Measurements from ENCODE around the gene CIBAR2.

CIBAR2 gene

DNA sequence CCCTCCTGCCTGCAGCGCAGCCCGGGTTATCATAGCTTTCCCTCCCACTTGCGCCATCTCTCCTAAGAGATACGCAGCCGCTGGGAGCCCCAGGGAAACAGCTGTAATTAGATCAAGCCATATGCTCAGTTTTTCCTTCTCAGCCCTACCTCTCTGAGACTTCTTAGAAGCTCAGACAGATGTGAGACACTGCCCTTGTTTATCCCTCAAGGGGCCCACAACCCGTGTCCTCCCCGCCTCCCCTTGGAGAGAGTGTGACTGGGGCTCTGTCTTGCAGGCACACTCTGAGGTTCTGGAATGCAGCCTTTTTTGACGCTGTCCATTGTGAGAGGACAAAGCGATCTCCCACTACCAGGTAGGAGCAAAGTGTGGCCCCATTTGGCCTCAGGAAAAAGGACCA, 31.2 kb downstream of the CIBAR2 start:
- TF ChIP-seq, protein P1, sequence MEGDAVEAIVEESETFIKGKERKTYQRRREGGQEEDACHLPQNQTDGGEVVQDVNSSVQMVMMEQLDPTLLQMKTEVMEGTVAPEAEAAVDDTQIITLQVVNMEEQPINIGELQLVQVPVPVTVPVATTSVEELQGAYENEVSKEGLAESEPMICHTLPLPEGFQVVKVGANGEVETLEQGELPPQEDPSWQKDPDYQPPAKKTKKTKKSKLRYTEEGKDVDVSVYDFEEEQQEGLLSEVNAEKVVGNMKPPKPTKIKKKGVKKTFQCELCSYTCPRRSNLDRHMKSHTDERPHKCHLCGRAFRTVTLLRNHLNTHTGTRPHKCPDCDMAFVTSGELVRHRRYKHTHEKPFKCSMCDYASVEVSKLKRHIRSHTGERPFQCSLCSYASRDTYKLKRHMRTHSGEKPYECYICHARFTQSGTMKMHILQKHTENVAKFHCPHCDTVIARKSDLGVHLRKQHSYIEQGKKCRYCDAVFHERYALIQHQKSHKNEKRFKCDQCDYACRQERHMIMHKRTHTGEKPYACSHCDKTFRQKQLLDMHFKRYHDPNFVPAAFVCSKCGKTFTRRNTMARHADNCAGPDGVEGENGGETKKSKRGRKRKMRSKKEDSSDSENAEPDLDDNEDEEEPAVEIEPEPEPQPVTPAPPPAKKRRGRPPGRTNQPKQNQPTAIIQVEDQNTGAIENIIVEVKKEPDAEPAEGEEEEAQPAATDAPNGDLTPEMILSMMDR (IDR thresholded peaks at IDR 0.05; ENCODE audit: low read depth, low read length), result no peak
- no peak for DNase-seq (ENCODE audit: extremely low read depth, low read depth)

DNA sequence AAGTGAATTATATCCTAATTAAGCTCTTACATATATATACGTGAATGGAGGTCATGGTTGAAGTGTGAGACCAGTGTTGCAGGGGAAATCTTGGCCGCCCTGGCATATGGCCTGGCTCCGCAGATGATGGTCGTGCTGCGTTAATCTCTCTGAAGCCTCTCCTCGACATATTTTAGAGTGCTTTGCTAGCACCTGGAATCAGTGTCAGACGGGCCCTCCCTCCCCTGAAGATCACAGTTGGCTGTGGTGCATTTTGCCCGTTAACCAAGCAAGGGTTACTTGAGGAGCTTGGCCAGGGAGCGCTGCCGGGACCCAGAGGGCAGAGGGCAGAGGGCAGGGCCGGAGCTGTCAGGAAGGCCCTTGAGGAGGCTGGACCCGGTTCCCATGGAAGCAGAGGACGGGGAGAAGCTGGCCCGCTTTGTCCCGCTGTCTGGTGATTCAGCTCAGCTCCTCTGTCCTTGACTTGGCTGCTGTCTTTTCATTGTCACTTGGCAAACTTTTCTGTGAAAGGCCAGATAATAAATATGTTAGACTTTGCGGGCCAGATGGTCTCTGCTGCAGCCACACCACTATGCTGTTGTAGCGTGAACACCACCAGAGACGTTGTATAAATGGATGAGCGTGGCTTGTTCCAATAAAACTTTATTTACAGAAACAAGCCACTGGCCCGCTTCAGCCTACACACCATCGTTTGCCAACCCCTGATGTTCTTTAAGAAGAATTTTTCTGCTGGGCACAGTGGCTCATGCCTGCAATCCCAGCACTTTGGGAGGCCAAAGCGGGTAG, 32.3 kb downstream of the CIBAR2 start:
- TF ChIP-seq, protein P1 (IDR thresholded peaks at IDR 0.05; ENCODE audit: low read depth, low read length), result no peak
- DNase-seq (ENCODE audit: extremely low read depth, low read depth), result no peak

DNA sequence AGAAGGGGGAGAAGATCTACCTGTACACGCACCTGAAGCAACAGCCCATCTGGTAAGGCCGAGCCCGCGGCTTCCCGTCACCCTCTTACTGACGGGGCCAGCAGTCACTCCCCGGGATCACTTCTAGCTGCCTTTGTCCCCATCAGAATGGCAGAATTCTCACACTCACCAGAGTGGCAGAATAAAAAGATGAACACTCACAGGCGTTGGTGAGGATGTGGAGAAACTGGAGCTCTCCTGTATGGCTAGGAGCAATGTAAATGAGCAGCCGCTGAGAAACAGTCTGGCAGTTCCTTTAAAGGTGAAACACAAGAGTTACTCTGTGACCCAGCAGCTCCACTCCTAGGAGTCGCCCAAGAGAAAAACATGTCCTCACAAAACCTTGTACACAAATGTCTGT, 33.3 kb downstream of the CIBAR2 start:
- no peak for DNase-seq (ENCODE audit: extremely low read depth, low read depth)
- TF ChIP-seq, protein P1 (IDR thresholded peaks at IDR 0.05; ENCODE audit: low read depth, low read length), result no peak

DNA sequence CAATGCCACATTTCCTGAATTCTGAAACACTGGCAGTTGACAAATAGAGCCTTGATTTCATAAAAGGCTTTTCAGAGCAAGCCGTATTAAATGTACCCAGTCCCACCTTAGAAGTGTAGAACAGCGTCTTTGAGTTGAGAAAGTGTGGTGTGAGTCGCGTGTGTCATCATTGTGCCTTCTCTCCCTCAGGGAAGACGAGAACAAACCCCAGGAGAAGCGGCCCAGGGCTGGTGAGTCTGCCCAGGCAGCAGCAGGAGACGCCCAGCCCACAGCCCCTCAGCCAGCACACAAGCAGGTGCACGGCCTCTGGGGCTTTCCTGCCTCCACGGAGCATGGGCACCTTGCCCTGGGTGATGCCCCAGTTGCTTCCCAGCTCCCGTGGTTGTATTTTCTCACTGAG, 34.0 kb downstream of the CIBAR2 start:
- TF ChIP-seq, protein P1 (IDR thresholded peaks at IDR 0.05; ENCODE audit: low read depth, low read length), result no peak
- DNase-seq (ENCODE audit: extremely low read depth, low read depth), result no peak

DNA sequence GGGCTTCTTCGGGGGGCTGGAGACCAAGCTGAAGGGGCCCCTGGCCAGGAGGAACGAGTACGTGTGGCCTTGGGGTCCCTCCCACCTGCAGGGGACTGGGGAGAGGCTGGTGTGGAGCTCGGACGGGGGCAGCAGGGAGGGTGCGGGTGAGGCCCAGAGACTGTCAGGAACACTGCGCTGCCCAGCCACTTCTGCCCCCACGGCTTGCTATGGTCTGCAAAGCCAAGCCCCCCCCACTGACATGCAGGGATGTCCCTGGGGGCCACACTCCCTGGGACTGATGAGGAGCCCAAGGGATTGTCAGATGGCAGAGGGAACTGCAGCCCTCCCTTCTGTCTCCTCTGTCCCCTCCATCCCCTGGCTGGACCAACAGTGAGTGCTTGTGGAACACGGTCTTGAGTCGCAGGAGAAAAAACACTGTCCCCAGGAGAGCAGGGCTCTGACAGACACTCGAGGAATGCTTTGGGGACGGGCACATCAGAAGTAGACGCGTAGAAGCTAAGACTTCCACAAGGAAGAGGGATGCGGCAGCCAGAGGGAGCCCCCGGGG, 34.6 kb downstream of the CIBAR2 start:
- TF ChIP-seq, protein P1 (IDR thresholded peaks at IDR 0.05; ENCODE audit: low read depth, low read length), result no peak
- no peak for DNase-seq (ENCODE audit: extremely low read depth, low read depth)

DNA sequence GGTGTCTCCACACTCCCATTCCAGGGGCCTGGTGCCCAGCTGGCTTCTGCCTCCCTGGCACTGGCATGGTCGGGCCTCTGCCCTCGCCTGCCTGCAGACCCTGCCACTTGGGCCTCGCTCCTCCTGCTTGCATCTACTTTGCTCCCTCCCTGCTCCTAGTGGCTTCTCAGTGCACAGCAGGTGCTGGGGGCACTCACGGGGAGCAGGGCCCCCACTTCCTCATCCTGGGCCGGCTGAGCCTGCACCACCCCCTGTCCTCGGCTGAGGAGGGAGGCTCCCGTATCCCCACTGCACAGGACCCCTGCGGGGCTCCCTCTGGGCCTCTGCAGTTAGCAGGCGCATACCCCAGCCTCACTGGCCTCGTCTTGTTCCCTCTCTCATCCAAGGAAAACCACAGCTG, 35.2 kb downstream of the CIBAR2 start:
- TF ChIP-seq, protein P1 (IDR thresholded peaks at IDR 0.05; ENCODE audit: low read depth, low read length), result no peak
- no peak for DNase-seq (ENCODE audit: extremely low read depth, low read depth)

DNA sequence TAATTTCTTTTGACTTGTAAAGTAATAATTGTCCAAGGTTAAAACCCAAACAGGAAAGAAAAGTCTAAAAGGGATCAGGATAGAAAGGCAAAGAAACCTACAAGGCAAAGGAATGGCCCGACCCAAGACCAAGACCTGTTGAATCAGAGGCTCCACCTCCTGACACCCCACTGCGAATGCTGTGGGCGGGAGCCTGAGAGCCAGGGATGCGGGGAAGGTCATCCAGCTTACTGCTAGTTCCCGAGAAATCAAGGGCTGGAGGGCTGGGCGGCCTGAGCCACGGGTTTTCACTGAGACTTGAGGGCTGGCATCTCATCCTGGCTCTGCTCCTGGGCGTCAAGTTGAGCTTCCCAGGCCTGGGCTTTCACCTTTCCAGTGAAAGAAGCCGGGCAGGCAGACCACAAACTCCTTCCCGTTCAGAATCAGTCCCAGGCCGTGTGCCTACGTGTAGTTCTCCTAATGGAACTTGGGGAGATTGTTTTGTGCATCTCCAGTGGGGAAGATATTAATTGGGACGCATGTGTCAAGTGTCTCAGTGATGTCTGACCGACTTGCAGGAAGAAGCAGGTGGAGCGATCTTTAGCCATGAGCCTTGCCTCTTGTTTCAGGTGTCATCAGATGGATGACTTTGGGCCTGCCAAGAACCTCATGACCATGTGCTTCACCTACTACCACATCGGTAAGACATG, 36.9 kb downstream of the CIBAR2 start:
- no peak for DNase-seq (ENCODE audit: extremely low read depth, low read depth)
- TF ChIP-seq, protein P1 (IDR thresholded peaks at IDR 0.05; ENCODE audit: low read depth, low read length), result no peak

Data from AG09319 (cell line).